ENCODE data around the gene TMEM184A.
"Not testable (repeated sequence)": the region's sequence is repeated elsewhere in the genome, so short reads cannot be mapped to it uniquely, and the experiment has no call there.

TMEM184A gene

DNA sequence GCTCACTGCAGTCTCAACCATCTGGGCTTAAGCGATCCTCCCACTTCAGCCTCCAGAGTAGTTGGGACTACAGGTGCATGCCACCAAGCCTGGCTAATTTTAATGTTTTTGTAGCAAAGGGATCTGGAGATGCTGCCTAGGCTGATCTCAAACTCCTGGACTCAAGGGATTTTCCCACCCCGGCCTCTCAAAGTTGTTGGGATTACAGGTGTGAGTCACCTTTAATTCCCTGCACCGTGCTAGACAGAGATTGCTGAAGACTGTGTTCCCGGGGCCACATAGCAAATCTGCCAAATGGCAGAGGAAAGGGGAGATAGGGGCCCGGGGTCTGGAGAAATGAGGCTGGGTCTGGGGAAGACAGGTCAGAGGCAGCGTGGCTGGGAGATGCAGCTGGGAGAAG, 34.5 kb upstream of the TMEM184A start:
- no peak for DNase-seq

DNA sequence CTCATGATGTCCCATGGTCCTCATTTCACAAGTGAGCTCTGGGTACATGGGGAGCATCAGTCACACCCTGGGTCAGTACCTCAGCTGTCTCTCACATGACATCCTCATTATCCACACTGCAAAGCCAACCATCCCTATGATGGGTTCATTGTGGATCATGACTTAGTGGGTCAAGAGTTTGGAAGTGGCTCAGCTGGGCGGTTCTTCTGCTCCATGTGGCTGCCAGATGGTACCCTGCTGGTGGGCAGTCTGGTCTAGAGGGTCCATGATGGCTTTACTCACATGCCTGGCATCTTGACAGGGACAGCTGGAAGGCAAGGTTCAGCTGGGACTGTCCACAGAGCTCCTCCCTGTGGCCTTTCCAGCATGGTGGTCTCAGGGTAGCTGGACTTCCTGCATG, 33.0 kb upstream of the TMEM184A start:
- no peak for DNase-seq

DNA sequence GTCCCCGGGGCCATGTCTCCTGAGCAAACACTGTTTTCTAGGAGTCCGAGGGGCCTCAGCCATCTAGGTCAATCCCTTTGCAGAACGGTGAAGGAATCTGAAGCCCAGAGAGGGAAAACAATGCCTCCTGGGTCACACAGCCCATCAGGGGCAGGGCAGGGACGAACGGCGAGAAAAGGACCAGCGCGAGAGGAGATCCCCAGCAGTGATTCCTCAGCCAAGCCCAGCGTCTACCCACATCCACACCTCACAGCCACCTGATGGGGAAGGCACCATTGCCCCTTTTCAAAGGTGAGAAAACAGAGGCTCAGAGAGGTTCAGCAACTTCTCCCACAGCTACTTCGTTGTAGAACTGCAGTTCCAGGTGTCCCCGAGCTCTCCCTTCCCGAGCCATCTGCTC, 31.7 kb upstream of the TMEM184A start:
- no peak for DNase-seq

DNA sequence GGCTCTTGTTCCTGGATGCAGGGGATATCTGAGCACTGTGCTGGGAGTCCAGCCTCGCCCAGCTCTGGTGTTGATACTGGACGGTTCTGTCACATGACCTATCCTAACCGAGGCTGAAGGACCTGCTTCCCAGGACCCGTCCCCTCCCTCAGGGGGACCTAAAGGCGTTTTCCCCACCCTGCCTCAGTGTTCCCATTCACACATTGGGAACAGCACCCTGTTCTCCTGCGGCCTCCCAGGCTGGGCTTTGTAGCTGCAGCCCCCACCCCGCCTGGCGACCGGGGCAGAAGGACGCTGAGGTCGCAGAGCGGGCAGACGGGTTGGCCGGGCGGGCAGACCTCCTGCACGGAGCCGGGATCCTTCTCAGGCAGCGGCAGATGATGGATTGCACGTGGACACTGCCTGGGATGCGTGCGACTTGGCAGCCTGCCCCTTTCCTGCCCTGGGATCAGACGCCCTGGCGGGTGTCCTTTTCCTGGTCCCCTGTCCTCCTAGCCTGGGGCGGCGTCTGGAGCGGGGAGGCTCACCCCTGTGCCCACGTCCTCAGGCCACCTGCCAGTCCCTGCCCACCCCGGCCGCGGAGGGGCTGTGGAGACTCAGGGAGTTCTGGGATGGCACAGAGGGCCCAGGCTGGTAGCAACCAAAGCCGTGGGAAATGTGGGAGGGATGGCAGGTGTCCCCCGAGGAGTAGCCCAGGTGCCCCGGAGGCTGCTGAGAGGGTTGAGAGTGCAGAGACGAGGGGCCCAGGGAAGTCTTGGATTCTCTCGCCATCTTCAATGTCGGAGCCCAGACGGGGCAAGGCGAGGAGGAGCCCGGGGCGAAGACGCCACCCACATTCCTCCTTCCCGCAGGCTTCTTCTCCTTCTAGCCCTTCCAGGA, 31.1 kb upstream of the TMEM184A start:
- DNase-seq: no peak

DNA sequence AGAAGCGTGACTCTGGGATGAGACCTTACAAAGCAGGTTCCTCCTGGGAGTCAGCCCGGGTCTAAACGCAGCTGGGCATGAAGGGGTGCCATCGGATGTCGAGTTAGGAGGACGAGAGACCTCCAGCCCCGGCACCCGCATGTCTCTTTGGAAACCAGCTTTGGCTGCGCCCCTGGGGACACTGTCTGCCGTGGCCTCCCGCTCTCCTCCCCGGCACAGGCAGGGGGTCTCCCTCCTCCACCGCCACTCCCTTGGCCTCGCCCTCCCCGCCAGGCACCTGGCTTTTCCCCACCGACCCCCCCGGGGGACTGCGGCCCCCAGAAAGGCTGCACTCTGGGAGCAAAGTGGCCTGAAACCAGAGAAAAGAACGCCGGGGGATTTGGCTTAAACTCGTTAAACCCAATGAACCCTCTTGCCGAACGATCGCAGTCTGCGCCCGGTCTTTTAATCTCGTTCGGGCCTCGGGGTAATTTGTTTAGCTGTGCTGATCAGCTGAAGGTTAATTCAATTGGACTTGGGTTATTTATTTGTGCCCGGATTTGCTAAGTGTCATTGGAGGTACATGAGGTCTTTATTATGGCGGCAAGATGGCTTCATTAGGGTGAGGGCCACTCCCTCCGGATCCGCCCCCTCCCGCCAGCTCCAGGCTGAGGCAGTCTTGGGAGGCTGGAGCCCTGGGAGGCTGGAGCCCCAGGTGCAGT, 30.3 kb upstream of the TMEM184A start:
- no peak for DNase-seq

DNA sequence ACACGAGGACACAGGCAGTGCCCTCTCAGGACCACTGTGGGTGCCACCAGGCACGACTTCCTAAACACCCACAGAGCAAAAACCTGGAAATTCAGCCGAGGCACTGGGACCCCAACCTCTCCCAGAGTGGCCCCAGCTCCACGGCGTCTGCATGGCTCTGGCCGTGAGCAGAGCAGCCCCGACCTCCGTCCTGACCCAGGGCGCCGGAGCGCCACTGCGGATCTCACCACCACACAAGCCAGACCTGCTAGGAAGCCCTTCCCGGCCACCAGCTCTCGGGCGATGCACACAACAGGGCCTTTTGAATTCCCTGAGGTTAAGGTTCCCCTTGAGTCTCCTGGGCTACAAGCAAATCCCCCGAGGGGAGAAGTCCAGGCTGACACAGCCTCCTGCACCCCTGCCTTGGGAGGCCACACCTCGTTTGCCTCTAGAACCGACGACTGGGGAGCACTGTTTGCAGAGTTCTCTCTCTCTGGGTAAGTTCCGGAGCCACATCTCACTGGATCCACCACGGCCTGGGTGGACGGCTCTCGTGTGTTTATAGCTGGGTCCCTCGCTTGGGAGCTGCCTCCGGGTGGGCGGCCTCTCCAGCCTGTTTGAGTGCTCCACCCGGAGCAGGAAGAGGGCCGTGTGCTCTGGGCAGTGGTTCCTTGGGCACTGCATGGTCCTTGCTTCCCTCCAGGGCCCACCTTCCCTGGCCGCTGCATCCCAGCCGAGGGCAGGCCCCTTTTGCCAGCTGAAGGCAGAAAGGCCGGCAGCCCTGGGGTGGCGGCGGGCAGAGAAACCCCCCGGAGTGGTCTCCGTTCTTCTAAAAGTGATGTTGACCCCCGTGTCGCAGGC, 29.4 kb upstream of the TMEM184A start:
- no peak for DNase-seq

DNA sequence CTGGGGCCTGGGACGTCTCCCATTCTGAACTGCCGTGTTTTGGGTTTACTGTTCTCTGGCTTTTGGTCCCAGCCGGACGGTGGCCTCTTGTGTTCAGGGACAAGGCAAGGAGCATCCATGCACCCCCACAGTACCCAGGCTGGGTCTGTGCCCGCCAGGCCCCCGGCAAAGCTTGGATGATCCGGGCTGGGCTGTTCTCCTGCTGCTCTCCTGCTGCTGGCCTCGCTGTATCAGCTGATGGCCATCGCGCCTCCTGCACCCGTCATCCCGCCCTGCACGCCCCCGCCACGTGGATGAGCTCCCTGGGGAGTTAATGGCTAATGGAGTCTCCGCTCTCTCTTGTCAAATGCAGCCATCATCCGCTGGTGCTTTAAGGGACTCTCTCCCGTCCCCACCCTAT, 28.7 kb upstream of the TMEM184A start:
- no peak for DNase-seq

DNA sequence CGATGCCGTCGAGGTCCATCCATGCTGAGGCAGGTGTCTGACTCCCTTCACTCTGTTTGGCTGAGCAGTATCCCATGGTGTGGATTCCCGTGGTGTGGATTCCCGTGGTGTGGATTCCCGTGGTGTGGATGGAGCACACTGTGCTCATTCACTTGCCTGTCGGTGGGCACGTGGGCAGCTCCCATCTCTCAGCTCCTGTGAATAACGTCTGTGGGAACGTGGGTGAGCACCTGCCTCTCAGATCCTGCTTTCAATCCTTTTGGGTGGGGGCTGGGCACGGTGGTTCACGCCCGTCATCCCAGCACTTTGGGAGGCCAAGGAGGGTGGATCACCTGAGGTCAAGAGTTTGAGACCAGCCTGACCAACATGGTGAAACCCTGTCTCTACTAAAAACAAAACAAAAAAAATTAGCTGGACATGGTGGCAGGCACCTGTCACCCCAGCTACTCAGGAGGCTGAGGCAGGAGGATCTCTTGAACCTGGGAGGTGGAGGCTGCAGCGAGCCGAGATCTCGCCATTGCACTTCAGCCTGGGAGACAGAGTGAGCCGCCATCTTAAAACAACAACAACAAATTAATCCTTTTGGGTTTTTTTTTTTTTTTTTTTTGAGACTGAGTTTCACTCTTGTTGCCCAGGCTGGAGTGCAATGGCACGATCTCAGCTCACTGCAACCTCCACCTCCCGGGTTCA, 27.4 kb upstream of the TMEM184A start:
- not testable (repeated sequence) for DNase-seq

DNA sequence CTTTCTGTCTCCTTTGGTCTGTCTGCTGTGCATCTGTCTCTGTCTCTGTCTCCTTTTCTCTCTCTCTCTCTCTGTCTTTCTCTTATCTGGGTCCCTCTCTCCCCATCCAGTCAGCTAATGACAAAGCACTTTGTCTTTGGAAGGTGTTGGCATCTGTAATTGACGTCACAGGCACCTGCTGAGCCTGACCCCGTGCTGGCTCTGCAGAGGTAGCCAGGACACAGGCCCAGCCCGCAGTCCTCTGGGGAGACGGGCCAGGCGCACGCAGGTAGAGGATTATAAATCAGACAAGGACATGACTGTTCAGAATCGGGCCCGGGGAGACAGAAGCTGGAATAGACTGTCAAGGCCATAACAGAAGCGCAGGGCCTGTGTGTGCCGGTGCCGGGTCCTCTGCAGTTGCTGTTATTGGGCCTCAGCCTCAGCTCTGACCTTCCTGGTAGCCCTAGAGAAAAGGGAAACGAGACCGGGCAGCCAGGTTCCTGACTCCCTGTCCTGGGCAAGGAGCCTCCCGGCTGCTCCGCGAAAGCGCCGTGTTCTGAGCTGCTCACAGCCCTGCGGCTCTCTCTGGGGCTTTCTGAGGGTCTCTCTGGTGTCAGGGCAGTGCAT, 24.5 kb upstream of the TMEM184A start:
- no peak for DNase-seq

DNA sequence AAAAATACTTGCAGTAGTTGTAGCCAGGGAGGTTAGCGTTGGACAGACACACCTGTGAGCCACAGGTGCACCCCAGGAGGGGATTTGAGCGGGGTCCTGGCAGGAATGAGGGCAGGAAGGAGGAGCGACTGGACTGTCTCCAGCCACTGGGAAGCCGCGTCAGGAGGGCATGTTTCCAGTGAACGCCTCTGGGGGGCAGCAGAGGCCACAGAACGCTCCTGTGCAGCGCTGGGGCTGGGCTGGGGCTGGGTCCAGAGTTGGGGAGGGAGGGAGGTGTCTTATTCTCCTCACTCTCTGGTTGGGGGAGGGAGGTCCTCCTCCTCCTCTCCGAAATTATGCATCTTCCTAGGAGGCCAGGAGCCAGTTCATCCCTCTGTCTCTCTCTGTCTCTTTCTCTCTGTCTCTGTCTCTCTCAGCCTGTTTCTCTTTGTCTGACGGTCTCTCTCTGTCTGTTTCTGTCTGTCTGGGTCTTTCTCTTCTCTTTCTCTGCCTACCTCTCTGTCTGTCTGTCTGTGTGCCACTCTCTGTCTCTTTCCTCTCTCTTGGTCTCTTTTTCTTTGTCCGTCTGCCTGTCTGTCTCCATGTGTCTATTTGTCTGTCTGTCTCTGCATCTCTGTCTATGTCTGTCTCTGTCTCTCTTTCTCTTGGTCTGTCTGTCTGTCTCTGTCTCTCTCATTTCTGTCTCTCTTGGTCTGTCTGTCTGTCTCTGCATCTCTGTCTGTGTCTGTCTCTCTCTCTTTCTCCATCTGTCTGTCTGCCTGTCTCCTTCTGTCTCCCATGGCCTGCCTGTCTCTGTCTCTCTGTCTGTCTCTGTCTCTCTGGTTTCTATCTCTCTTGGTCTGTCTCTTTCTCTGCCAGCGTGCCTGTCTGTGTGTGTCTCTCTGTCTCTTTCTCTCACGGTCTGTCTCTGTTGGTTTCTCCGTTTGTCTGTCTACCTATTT, 23.7 kb upstream of the TMEM184A start:
- peak; percentile 64 to 83 (median 78) for DNase-seq

DNA sequence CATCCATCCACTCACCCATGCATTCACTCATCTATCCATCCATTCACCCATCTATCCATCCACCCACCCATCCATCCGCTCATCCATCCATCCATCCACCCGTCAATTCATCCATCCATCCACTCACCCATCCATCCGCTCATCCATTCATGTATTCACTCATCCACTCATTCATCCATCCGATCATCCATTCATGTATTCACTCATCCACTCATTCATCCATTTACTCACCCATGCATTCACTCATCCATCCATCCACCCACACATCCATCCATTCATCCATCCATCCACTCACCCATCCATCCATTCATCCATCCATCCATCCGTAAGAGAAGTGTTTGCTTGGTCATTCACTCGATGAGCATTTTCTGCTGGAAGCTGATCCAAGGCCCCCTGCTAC, 22.5 kb upstream of the TMEM184A start:
- DNase-seq: no peak

DNA sequence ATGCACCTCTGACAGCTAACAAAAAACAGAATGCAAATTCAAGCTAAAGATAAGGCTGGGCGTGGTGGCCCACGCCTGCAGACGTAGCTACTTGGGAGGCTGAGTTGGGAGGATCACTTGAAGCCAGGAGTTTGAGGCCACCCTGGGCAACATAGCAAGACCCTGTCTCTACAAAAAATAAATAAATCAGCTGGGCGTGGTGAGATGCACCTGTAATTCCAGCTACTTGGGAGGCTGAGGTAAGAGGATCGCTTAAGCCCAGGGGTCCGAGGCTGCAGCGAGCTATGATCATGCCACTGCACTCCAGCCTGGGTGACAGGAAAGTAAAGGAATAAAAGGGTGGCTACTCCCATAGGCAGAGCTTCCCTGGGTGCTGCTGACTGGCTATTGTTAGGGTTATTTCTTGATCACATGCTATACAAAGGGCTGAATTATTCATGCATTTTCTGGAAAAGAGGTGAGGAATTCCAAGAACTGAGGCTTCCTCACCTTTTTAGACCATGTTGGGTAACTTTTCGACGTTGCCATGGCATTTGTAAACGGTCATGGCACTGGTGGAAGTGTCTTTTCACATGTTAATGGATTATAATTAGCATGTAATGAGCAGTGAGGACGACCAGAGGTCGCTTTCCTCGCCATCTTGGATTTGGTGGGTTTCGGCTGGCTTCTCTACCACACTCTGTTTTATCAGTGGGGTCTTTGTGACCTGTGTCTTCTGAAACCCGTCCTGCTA, 20.7 kb upstream of the TMEM184A start:
- DNase-seq: no peak

DNA sequence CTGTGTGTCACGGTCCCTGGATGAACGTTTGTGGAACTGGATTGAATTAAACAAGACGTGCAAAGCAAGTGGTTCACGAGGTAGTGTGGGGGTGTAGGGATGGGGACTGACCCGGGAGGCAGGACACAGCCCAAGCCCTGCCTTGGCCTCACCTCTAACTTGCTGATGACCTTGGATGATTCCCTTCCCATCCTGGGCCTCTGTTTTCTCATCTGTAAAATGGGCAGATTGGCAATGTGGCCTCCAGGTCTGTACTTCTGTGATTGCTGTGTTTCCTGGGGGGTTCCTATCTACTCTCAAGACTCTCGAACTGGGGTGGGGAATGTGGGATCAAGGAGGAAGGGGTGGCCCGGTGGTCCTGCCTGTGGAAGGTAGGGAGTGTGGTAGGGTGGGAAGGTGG, 19.8 kb upstream of the TMEM184A start:
- DNase-seq: no peak

DNA sequence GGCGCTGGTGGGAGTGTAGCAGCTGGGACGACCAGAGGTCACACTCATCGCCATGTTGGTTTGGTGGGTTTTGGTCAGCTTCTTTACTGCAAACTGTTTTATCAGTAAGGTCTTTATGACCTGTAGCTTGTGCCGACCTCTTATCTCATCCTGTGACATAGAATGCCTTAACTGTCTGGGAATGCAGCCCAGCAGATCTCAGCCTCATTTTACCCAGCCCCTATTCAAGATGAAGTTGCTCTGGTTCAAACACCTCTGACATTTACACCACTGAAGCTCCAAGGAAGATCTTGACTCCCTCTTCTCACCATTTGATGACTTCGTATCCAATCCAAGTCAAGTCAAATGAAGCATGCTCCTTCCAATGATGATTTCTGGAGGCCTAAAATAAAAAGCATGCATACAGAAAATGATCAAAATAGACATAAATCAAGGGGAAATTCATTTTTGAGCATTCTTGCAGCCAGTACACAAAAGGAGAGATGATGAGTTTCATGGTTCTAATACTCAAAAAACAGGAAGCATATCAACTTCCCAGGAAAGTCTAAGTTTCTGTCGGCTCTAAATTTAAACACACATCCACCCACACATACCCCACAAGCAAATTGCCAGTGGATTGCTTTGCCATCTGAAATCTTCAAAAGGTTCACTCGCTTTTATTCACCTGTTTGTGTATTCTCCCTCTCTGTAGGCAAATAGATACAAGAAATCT, 16.3 kb upstream of the TMEM184A start:
- peak; percentile 9 to 63 (median 43) for DNase-seq

DNA sequence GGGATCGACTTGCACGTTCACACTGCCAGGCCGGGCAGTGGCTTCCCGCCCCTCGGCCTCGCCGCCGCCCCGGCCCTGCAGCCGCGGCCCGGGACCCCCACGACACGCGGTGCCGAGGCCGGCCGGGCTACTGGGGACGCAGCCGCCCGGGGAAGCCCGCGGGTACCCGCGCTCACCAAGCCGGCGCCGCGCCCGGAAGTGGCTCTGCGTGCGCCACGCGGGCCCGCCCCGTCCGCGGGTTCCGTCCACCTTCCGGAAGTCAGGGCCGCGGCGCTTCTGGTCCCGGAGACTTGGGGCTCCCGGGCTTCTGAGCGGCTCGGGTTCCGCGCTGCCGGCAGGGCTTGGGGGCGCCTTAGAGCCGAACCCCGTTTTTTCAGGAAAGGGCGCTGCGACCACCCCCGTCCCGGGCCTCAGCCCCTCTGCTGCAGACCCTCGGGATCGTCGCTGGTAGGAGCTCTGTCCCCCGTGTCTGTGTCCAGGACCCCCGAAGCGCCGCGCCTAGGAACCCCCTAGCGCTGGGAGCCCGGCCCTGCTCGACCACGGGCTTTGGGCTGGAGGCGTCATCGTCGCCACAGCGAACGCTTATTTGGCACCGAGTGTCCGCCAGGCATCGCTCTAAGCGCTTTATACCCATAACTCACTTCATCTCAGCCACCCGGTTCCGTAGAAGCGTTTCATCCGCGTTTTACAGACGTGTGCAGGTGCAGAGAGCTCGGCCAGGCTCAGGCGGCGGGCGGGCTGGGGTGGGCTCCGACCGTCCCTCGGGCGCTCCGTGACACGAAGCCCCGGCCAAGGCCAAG, 14.0 kb upstream of the TMEM184A start, which contains the start of gene PSMG3:
Gene PSMG3, minus strand, starts transcription at position 200 of the 800 bp plus-strand sequence. CDS start 693 bp downstream, outside the sequence.
- DNase-seq: peak; percentile 95 to 98 (median 96)

DNA sequence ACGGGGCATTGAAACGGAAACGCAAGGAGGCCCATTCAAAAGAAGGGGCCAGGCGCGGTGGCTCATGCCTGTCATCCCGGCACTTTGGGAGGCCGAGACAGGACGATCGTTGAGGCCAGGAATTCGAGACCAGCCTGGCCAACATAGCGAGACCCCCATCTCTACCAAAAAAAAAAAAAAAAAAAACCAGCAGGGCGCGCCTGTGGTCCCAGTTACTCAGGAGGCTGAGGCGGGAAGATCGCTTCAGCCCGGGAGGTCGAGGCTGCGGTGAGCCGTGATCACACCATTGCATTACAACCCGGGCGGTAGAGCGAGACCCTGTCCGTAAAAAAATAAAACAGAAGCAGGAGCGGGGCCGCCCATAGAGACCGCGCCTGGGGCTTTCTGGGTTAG, 13.4 kb upstream of the TMEM184A start:
- DNase-seq: no peak

DNA sequence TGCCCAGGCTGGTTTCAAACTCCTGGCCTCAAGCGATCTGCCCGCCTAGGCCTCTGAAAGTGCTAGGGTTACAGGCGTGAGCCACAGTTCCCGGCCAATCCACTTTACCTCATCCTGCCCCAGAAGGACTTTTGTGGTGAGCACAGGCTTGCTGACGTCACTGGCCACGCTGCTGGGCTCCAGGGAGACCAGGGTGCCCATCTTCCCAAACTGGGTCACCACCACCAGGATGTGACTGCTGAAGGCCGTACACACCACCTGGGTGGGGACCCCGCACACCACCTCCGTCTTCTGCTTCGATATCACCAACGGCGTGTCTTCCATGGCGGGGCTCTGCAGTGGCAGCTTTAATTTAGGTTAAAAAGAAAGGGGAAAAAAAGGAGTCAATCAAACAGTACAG, 13.0 kb upstream of the TMEM184A start:
- DNase-seq: peak in 3 of 4 experiments; percentile 16 to 42 (median 40)

DNA sequence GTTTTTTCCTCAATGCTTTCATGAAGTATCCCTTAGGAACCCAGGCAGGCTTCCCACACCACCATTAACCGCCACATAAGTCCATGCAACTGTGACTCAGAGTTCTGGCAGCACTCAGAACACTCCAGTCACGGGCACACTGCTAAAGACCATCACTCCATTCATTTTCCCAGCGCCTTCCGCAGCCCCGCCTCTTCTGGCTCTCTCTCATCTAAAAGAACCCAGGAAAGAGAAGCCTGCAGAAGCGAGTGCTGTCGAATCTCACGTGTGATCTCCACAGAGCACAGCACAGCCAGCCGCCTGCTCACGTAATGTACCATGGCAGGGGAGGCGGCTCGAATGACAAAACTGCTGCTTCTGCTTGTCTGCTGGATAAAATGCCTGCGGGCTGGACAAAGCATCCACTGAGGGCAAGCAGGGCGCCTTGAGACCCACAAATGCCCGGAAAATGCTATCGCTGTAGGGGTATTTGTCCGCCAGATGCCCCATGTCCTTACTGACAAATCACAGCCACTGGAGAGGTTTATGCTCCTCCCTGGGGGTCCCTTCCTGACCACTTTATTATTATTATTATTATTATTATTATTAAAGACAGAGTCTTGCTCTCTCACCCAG, 12.0 kb upstream of the TMEM184A start:
- no peak for DNase-seq

Data from suppressor macrophage (primary cell).